Bronchial epithelial cell (primary cell): Measurements from ENCODE around the gene PODXL. TPM values are rescaled to one million over a fixed set of nuclear protein-coding genes. Genes with fewer than 3 reads are reported as not detected.

ENCODE experiments used
- DNase-seq: peaks from one replicate; pipeline ENCODE4 v3.0.0-alpha.2; 2010; ENCODE audit warnings: low read depth
- FAIRE-seq: peaks from 2 replicates; lab custom pipeline; 2011; peaks lifted over from hg19 to GRCh38; lab: Jason Lieb, UNC
- H3K27me3 ChIP-seq: 2 replicates; pipeline ENCODE4 v1.5.1; 2011; ENCODE audit warnings: low read length; ENCODE audit not compliant: control insufficient read depth, insufficient read depth
- H3K36me3 ChIP-seq: 2 replicates; pipeline ENCODE4 v1.5.1; 2011; ENCODE audit warnings: low read length; ENCODE audit not compliant: control insufficient read depth, insufficient read depth
- H3K4me3 ChIP-seq: 2 replicates; pipeline ENCODE4 v1.5.1; 2011; ENCODE audit warnings: mild to moderate bottlenecking, low read depth, low read length, control low read depth
- total RNA-seq: library from RNA; depleted of rRNA; stranded (reverse); fragments of >200 nt; gene quantifications from 2 replicates; pipeline ENCODE4 v1.2.1, GENCODE V29; 2014
- TF ChIP-seq, protein P1 (sequence below): IDR thresholded peaks from 2 replicates; pipeline ENCODE4 v1.5.1; 2011; ENCODE audit warnings: mild to moderate bottlenecking, moderate library complexity, low read length, control low read depth, inconsistent platforms; ENCODE audit not compliant: insufficient read depth, severe bottlenecking

Gene PODXL
- total RNA-seq, 1 donor from 2014 or later: 0.53 TPM

DNA sequence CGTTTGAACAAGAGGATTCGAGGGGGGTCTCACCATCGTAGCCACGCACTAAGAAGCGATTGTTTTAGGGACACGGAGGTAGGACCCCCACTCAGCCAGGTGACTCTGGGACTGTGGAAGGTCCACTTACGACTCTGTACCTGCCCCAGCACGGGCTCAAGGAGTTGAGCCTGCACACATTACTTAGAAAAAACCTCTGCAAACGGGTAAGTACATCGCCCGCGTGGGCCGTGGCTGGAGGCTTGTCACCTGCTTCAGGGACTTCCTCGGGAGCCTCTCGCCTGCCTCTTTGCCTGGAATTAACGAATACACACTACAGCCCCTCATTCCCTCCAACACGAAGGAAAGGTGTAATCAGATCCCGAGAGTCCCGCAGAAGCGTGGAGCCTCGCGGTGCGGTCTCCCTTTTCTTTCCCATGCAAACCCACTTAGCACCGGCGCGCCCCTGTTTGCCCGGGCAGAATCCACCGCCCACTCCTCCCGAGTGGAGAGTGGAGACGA, 826 bp downstream of the PODXL start:
- no peak for FAIRE-seq

DNA sequence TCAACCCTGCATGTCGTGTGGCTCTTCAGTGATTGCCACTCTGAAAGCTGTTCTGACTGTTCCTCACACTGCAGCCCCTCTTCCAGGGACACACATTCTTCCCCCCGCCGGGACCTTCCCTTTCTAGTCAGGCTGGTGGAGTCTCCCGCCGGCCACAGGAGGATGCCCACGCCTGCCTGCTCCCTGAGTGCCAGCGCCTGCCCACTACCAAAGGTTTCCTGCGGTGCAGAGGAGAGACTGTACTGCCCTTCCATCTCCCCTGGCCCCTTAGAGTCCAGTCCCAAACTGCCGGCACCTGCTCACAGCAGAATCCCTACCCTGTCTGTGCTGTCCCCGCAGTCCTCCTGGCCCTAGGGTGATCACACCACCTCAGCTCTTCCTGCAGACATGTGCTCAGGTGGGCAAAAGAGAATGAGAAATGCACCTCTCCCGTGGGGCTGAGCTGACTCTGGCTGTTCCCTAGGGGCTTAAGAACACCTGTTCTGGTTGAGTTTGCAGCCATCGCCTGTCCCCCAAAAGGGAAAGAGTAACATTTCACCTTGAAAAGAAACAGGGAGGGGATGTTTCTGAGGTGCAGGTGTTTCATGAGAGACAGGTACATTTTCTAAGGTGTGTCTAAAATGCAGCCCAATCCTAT, 1.4 kb downstream of the PODXL start:
- Histone ChIP-seq H3K27me3 (peaks cover 13% of the 10 kb centered on the region), H3K4me3 (no peak overlapping the region), H3K36me3 (no peaks in the 10 kb centered on the region)
- no peak for DNase-seq
- no peak for FAIRE-seq
- TF ChIP-seq, protein P1, sequence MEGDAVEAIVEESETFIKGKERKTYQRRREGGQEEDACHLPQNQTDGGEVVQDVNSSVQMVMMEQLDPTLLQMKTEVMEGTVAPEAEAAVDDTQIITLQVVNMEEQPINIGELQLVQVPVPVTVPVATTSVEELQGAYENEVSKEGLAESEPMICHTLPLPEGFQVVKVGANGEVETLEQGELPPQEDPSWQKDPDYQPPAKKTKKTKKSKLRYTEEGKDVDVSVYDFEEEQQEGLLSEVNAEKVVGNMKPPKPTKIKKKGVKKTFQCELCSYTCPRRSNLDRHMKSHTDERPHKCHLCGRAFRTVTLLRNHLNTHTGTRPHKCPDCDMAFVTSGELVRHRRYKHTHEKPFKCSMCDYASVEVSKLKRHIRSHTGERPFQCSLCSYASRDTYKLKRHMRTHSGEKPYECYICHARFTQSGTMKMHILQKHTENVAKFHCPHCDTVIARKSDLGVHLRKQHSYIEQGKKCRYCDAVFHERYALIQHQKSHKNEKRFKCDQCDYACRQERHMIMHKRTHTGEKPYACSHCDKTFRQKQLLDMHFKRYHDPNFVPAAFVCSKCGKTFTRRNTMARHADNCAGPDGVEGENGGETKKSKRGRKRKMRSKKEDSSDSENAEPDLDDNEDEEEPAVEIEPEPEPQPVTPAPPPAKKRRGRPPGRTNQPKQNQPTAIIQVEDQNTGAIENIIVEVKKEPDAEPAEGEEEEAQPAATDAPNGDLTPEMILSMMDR: no peak

More for the DNA sequence above, 826 bp downstream of the PODXL start:
- no peak for DNase-seq
- TF ChIP-seq, protein P1: no peak
- H3K27me3 ChIP-seq: peaks cover 13% of the 10 kb centered on the region
- H3K36me3 ChIP-seq: no peaks in the 10 kb centered on the region
- peak overlapping the region; percentile 34 for H3K4me3 ChIP-seq

DNA sequence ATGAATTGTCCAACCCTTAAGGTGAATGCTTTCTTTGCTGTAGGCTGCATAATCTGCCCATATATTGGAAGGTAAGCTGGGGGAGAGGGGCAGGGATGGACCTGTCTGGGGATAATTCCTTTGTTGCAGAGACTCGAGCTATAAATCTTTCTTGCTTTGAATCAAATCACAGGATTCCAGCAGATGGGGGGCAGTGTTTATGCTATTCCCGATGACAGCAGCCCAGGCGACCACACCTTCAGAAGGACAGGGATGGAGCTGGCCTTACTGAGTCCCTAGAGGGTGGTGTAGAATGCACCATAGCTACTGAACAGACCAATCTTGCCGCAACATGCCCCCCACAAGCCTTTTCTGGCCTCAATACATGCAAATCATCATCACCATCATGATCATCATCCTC, 2.5 kb downstream of the PODXL start:
- peaks cover 13% of the 10 kb centered on the region for H3K27me3 ChIP-seq
- no peak overlapping the region for H3K4me3 ChIP-seq

DNA sequence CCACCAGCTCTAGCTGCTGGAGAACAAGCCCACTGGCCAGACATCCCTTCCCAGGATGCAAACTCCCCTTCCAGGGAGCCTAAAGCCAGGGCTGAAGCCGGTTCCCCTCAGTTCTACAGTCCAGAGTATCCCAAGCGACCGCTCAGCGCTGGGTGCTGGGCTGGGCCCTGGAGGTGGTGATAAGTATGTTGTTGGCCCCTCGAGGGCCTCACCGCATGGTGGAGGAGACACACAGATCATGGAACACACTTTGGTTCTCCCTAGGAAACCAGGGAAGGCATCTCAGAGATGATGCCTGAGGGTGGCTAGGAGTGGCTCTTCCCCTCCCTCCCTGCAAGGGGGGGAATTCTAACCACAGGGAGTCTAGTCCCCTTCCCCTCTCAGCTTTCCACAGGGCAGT, 4.4 kb downstream of the PODXL start:
- TF ChIP-seq, protein P1: no peak
- peaks cover 11% of the 10 kb centered on the region for H3K27me3 ChIP-seq
- DNase-seq (no peak), FAIRE-seq (no peak)
- H3K36me3 ChIP-seq: no peaks in the 10 kb centered on the region
- no peak overlapping the region for H3K4me3 ChIP-seq

More for the DNA sequence above, 2.5 kb downstream of the PODXL start:
- H3K36me3 ChIP-seq: no peaks in the 10 kb centered on the region
- no peak for FAIRE-seq
- DNase-seq: no peak
- TF ChIP-seq, protein P1: no peak

DNA sequence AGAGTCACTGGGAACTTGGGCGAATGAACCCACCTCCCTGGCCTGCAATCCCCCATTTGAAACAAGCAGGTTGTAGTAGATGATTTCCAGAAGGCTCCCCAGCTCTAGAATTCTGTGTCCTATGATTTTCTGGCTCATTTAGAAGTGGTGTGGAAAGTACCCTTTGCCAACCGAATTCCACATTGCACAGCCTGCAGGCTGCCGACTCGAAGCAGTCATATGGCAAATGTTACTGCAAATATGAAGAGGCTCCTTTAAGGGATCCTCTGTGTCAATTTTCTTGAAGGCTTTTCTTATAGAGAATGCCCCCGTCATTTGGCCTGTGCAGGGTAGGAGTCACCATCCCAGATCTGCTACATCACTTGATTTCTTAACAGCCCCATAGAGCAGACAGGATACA, 5.6 kb downstream of the PODXL start:
- Histone ChIP-seq H3K36me3 (no peaks in the 10 kb centered on the region), H3K27me3 (peaks cover 7% of the 10 kb centered on the region), H3K4me3 (no peak overlapping the region)
- TF ChIP-seq, protein P1: no peak
- DNase-seq (no peak), FAIRE-seq (no peak)
